H1 (cell line): ENCODE measurements around the gene VWA5B2. TPM values are rescaled to one million over a fixed set of nuclear protein-coding genes. Genes with fewer than 3 reads are reported as not detected.

ENCODE experiments used
- ATF3 ChIP-seq: IDR thresholded peaks from 2 replicates; pipeline ENCODE4 v1.6.1; 2011; ENCODE audit warnings: low read depth, mild to moderate bottlenecking, low read length; ENCODE audit not compliant: insufficient read depth
- BRCA1 ChIP-seq: IDR thresholded peaks from 2 replicates; pipeline ENCODE4 v1.6.1; 2012; ENCODE audit warnings: low read depth, low read length, improper control_type of control experiment
- CEBPB ChIP-seq: IDR thresholded peaks from 2 replicates; pipeline ENCODE4 v1.6.1; 2012; ENCODE audit warnings: low read depth, low read length
- CHD7 ChIP-seq: fragments of 300-600 bp; sonication (generic); IDR thresholded peaks from 2 replicates; pipeline ENCODE4 v1.7.1; 2012; ENCODE audit warnings: low read length, moderate library complexity, mild to moderate bottlenecking, inconsistent platforms; ENCODE audit not compliant: insufficient replicate concordance
- EZH2 ChIP-seq: fragments of 200-600 bp; sonication (generic); IDR thresholded peaks from 2 replicates; pipeline ENCODE4 v1.7.1; 2012; ENCODE audit warnings: low read depth, mild to moderate bottlenecking, moderate library complexity, low read length, inconsistent platforms; ENCODE audit not compliant: severe bottlenecking
- JUND ChIP-seq: IDR thresholded peaks from 2 replicates; pipeline ENCODE4 v1.6.1; 2011; ENCODE audit warnings: mild to moderate bottlenecking, improper control_type of control experiment, low read length
- TAF1 ChIP-seq: IDR thresholded peaks from 2 replicates; pipeline ENCODE4 v1.6.1; 2011; ENCODE audit warnings: mild to moderate bottlenecking, low read depth, low read length
- polyA plus RNA-seq, 7 experiments: library from polyadenylated mRNA; depleted of rRNA in 3 of 7; stranded (reverse) in 5 of 7; unstranded in 2 of 7; fragments of >200 nt in 5 of 7; fragments of 200-250 nt in 2 of 7; gene quantifications; 1 replicate in 5 of 7; 2 replicates in 1 of 7; 4 replicates in 1 of 7; pipeline versions ENCODE4 v1.2.1 to v1.2.3, GENCODE V29; 2011 to 2013; ENCODE audit warnings: missing spikeins in 2 of 7, mixed read lengths in 2 of 7
- total RNA-seq: library from RNA; stranded (reverse); fragmentation: NEBNext Ultra II Directional; extraction: Animal tissue kit (Norgen Biotek cat#: 25700); gene quantifications from 2 replicates; pipeline ENCODE4 v1.2.1, GENCODE V29; 2021

VWA5B2 gene
- total and polyA plus RNA-seq, 2 of the 8 experiments (the other 6 are each of a cell fraction or from before 2014, with no cell fraction given): 0.53 to 0.56 TPM

GRCh38 chr3:184184546-184185230, 44.7 kb upstream of the VWA5B2 start (continued):
- TF ChIP-seq CHD7 (no peak), ATF3 (no peak), BRCA1 (no peak), CEBPB (no peak), EZH2 (no peak), JUND (no peak), TAF1 (no peak)
